ENCODE results near the gene GLDC. TPM values are rescaled to one million over a fixed set of nuclear protein-coding genes. Genes with fewer than 3 reads are reported as not detected.

Gene GLDC
- total RNA-seq, 2 experiments from 2014 or later, result 0.50 to 0.69 TPM

DNA sequence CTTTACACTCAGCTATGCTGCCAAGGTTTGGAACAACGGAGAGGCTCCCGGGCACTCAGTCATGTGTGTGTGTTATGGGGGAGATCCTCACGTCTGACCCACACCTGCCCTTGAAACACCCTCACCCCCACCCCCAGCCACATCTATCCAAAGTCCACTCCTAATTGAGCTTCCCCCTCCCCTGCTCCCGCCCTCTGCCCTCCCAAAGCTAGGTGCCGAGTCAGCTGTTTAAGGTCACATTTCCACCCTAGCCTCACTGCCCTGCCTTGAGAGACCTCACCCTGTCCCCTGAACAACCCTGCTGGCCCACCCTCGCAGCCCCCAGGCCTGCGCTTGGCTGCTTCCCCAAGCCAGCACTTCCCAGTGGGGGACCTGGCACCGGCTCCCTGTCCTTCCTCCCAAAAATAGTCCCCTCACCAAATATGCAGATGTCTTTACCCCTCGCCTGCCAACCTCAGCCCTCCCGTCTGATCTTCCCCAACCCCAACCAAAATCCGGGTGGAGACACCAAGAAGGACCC, 36.0 kb downstream of the GLDC start:
- POLR2A ChIA-PET, result no interaction called here

DNA sequence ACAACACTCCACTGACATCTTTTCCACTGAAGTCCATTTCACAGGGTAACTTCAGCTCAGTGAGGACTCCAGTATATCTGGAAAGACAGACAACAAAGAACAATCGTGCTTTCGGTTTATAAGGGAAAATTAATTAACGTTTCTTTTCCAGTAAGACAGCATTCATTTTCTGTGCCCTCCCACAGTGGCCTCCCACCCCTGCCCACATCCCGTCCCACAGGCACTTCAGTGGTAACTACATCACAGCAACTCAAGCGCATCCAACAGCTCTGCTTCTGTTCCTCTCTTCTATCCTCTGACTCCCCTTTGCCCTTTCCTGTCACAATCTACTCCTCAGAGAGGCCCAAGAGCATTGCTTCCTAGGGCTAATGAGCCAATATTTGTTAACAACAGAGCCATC, 40.3 kb downstream of the GLDC start:
- Mint-ChIP-seq H3K4me1 (peaks cover 3% of the 10 kb centered on the region), H3K9me3 (no peaks in the 10 kb centered on the region), H3K36me3 (ENCODE audit: low read depth) (no peaks in the 10 kb centered on the region), H3K27me3 (no peaks in the 10 kb centered on the region), H3K4me3 (no peak overlapping the region), H3K27ac (no peak overlapping the region)
- no peak for DNase-seq
- POLR2A ChIA-PET, result no interaction called here
- CTCF ChIA-PET, result no interaction called here

More for the DNA sequence above, 36.0 kb downstream of the GLDC start:
- Mint-ChIP-seq H3K9me3 (no peaks in the 10 kb centered on the region), H3K4me1 (peaks cover 3% of the 10 kb centered on the region), H3K36me3 (ENCODE audit: low read depth) (no peaks in the 10 kb centered on the region), H3K27me3 (no peaks in the 10 kb centered on the region), H3K4me3 (no peak overlapping the region), H3K27ac (no peak overlapping the region)
- CTCF ChIA-PET, result no interaction called here
- DNase-seq, result no peak

- Mint-ChIP-seq H3K27ac (no peak overlapping the region), H3K27me3 (no peaks in the 10 kb centered on the region), H3K4me3 (no peak overlapping the region), H3K9me3 (no peaks in the 10 kb centered on the region), H3K36me3 (ENCODE audit: low read depth) (no peaks in the 10 kb centered on the region), H3K4me1 (peaks cover 7% of the 10 kb centered on the region)
- POLR2A ChIA-PET, result no interaction called here
- CTCF ChIA-PET, result interaction anchor here (0.6 to 0.7 kb wide), 2 partner anchors 16 to 198 kb away, joined by 4 to 5 read pairs; no protein-coding TSS in a partner anchor
- no peak for DNase-seq
These were observed 45.1 kb downstream of the GLDC start for GRCh38 chr9:6600426-6600825.

- Mint-ChIP-seq H3K27me3 (no peaks in the 10 kb centered on the region), H3K4me3 (no peak overlapping the region), H3K9me3 (no peaks in the 10 kb centered on the region), H3K36me3 (ENCODE audit: low read depth) (no peaks in the 10 kb centered on the region), H3K27ac (no peak overlapping the region), H3K4me1 (peaks cover 6% of the 10 kb centered on the region)
- CTCF ChIA-PET, result interaction anchor here (0.6 to 0.7 kb wide), 6 partner anchors 9 to 904 kb away, joined by 3 to 5 read pairs (median 4); no protein-coding TSS in a partner anchor
- POLR2A ChIA-PET, result no interaction called here
- no peak for DNase-seq
These were observed 45.5 kb downstream of the GLDC start for GRCh38 chr9:6600006-6600405.

- Mint-ChIP-seq H3K4me1 (peaks cover 6% of the 10 kb centered on the region), H3K27ac (no peak overlapping the region), H3K36me3 (ENCODE audit: low read depth) (no peaks in the 10 kb centered on the region), H3K9me3 (no peaks in the 10 kb centered on the region), H3K27me3 (no peaks in the 10 kb centered on the region), H3K4me3 (no peak overlapping the region)
- POLR2A ChIA-PET, result no interaction called here
- CTCF ChIA-PET, result no interaction called here
- no peak for DNase-seq
These were observed 47.2 kb downstream of the GLDC start for GRCh38 chr9:6598249-6598725.

GRCh38 chr9:6592791-6593190, 52.7 kb downstream of the GLDC start:
- Mint-ChIP-seq H3K9me3 (no peaks in the 10 kb centered on the region), H3K27me3 (peaks cover 5% of the 10 kb centered on the region), H3K27ac (no peak overlapping the region), H3K4me3 (no peak overlapping the region), H3K36me3 (ENCODE audit: low read depth) (no peaks in the 10 kb centered on the region), H3K4me1 (peaks cover 1% of the 10 kb centered on the region)
- POLR2A ChIA-PET, result no interaction called here
- CTCF ChIA-PET, result no interaction called here
- DNase-seq, result no peak

DNA sequence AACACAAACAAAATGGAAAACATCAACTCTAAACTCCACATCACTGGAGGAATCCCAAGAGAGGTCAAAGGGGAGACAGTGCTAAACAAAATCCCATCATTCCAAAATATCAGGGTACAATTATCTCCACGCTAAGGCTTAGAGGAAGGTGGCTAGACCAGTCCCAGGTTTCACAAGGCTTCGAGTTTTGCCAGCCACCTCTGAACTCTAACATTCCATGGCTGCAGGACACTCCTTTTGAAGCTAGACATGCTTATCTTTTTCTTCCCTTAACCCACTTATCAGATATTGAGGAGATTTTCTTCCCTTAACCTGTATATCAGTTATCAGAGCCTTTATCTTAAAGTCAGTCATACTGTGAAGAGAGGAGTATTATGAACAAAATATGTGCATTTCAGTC, 53.3 kb downstream of the GLDC start:
- Mint-ChIP-seq H3K36me3 (ENCODE audit: low read depth) (no peaks in the 10 kb centered on the region), H3K4me1 (peaks cover 1% of the 10 kb centered on the region), H3K27ac (no peak overlapping the region), H3K4me3 (no peak overlapping the region), H3K9me3 (no peaks in the 10 kb centered on the region), H3K27me3 (peaks cover 5% of the 10 kb centered on the region)
- ChIA-PET CTCF (no interaction called here), POLR2A (no interaction called here)
- DNase-seq, result no peak

DNA sequence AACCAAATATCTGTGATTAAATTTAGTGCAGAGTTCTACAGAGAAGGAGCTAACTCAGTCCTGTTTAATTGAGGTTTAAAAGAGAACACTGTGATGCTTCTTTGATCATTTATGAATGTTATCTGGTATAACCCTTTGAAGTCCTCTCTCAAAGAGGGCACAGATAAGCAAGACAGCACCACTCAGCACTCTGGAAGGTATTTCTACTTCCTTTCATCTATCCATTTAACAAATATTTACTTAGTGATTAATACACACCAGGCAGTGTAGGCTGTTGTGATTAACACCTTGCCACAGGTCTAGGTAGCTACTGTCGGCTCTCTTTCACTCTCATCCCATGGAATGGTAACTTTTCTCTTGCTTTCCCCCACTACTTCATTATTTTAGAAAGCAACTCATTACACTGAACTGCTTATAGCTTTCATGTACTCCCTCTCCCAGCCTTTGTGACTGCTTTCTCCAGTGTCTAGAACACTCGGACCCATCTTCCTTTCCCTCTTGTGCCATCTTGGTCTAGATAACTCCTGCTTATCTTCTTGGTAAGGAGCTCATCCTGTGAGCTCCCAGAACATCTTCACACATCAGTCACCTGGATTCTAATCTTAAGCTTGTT, 54.7 kb downstream of the GLDC start:
- H3K4me3 Mint-ChIP-seq, result no peak overlapping the region
- H3K27me3 Mint-ChIP-seq, result peaks cover 5% of the 10 kb centered on the region
- ChIA-PET POLR2A (no interaction called here), CTCF (interaction anchor here (0.6 to 1.0 kb wide), 2 partner anchors 9 to 10 kb away, joined by 3 to 4 read pairs; no protein-coding TSS in a partner anchor)
- H3K36me3 Mint-ChIP-seq (ENCODE audit: low read depth), result no peaks in the 10 kb centered on the region
- no peaks in the 10 kb centered on the region for H3K9me3 Mint-ChIP-seq
- no peak for DNase-seq
- no peaks in the 10 kb centered on the region for H3K4me1 Mint-ChIP-seq
- H3K27ac Mint-ChIP-seq, result no peak overlapping the region

DNA sequence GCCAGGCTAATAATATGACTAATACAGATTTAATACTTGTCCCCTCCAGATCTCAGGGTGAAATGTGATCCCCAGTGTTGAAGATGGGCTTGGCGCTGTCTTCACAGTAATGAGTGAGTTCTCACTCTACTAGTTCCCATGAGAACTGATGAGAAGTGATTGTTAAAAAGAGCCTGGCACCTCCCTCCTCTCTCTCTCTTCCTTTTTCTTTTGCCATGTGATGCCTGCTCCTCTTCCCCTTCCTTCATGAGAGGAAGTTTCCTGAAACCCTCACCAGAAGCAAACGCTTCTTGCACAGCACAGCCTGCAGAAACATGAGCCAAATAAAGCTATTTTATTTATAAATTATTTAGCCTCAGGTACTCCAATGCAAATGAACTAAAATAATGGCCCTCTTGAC, 55.2 kb downstream of the GLDC start:
- H3K4me1 Mint-ChIP-seq, result no peaks in the 10 kb centered on the region
- no peak overlapping the region for H3K27ac Mint-ChIP-seq
- H3K36me3 Mint-ChIP-seq (ENCODE audit: low read depth), result no peaks in the 10 kb centered on the region
- DNase-seq, result no peak
- CTCF ChIA-PET, result interaction anchor here (0.6 to 1.0 kb wide), 2 partner anchors 9 kb away, joined by 3 to 4 read pairs; no protein-coding TSS in a partner anchor
- H3K4me3 Mint-ChIP-seq, result no peak overlapping the region
- POLR2A ChIA-PET, result no interaction called here
- no peaks in the 10 kb centered on the region for H3K9me3 Mint-ChIP-seq
- peaks cover 5% of the 10 kb centered on the region for H3K27me3 Mint-ChIP-seq

DNA sequence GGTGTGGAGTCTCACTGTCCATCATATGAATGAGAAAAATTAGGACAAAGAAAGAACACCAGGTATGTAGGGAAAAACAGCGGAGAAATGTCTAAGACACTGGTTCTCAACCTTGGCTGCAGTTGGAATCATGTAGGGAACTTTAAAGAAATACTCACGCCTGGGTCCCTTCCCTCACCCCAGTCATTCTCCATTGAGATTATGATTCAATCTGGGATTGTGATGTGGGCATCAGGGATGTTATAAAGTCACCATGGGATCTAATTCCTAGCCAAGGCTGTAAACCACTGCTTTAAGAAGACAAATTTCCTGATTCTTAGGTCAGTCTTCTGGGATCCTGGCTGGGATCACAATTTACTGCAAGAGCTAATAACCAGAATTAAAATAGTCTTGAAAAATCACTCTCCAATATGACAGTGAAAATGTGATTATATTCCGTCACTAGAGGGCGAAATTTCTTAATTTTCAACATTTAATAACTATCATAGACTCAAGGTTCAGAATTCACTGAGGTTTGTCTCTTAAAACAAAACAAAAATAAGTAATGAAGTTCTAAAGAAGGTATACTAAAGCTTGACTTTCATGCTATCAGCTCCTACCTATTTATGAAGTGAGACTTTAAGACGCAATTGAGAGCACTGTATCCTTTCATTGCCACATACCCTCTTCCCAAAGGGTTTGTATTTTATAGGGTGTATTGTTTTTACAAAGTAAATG, 60.5 kb downstream of the GLDC start:
- H3K4me1 Mint-ChIP-seq, result no peaks in the 10 kb centered on the region
- peaks cover 2% of the 10 kb centered on the region for H3K27me3 Mint-ChIP-seq
- H3K9me3 Mint-ChIP-seq, result no peaks in the 10 kb centered on the region
- no peak overlapping the region for H3K4me3 Mint-ChIP-seq
- DNase-seq, result no peak
- H3K36me3 Mint-ChIP-seq (ENCODE audit: low read depth), result no peaks in the 10 kb centered on the region
- no peak overlapping the region for H3K27ac Mint-ChIP-seq
- CTCF ChIA-PET, result interaction anchor here (0.6 to 1.2 kb wide), 2 partner anchors 10 to 15 kb away, joined by 3 to 4 read pairs; no protein-coding TSS in a partner anchor
- POLR2A ChIA-PET, result no interaction called here

DNA sequence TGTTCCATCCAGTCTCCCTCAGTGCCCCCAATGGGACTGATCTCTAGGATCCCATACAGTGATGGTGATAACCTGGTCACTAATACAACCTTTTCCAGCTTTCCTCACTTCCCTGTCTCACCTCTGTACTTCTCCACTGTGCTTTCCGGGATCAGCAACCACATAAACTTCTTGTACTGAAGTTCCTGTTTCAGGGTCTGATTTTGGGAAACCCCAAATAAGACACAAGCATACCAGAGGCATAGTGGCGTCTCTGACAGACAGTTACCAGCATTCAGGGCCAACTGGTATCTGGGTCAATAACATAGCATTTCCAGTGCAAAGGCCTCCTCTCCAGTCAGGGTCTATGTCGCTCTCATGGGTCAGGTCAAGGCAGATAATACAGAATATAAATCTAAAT, 64.3 kb downstream of the GLDC start:
- POLR2A ChIA-PET, result no interaction called here

GRCh38 chr9:6579613-6580012, 65.9 kb downstream of the GLDC start:
- H3K9me3 Mint-ChIP-seq, result no peaks in the 10 kb centered on the region
- CTCF ChIA-PET, result no interaction called here
- H3K27ac Mint-ChIP-seq, result no peak overlapping the region
- no peaks in the 10 kb centered on the region for H3K36me3 Mint-ChIP-seq (ENCODE audit: low read depth)
- H3K4me1 Mint-ChIP-seq, result no peaks in the 10 kb centered on the region
- no peak for DNase-seq
- POLR2A ChIA-PET, result no interaction called here
- no peak overlapping the region for H3K4me3 Mint-ChIP-seq
- H3K27me3 Mint-ChIP-seq, result peaks cover 6% of the 10 kb centered on the region

More for the DNA sequence above, 64.3 kb downstream of the GLDC start:
- Mint-ChIP-seq H3K27ac (no peak overlapping the region), H3K27me3 (peaks cover 6% of the 10 kb centered on the region), H3K36me3 (ENCODE audit: low read depth) (no peaks in the 10 kb centered on the region), H3K4me3 (no peak overlapping the region), H3K4me1 (no peaks in the 10 kb centered on the region), H3K9me3 (no peaks in the 10 kb centered on the region)
- DNase-seq, result no peak
- CTCF ChIA-PET, result interaction anchor here (1.1 kb wide), 1 partner anchor 10 kb away, joined by 3 read pairs; no protein-coding TSS in a partner anchor

- Mint-ChIP-seq H3K9me3 (no peaks in the 10 kb centered on the region), H3K27ac (no peak overlapping the region), H3K4me3 (no peak overlapping the region), H3K4me1 (no peaks in the 10 kb centered on the region), H3K36me3 (ENCODE audit: low read depth) (no peaks in the 10 kb centered on the region), H3K27me3 (peaks cover 7% of the 10 kb centered on the region)
- no peak for DNase-seq
- POLR2A ChIA-PET, result no interaction called here
- CTCF ChIA-PET, result interaction anchor here (0.7 to 1.2 kb wide), 2 partner anchors 9 to 12 kb away, joined by 3 read pairs; no protein-coding TSS in a partner anchor
These were observed 68.5 kb downstream of the GLDC start for GRCh38 chr9:6576987-6577386.
